GM12878 (cell line): ENCODE results near the gene PPP1R14B. TPM values are rescaled to one million over a fixed set of nuclear protein-coding genes. Genes with fewer than 3 reads are reported as not detected.
A peak's percentile ranks its signal among the peaks of the same experiment; 100 is the strongest.

Experiments
- ATF7 ChIP-seq: fragments of 450-650 bp; IDR thresholded peaks from 2 replicates; pipeline ENCODE4 v1.6.1; 2016; ENCODE audit warnings: low read depth, mild to moderate bottlenecking
- BCL3 ChIP-seq: IDR thresholded peaks from 2 replicates; pipeline ENCODE4 v1.6.1; 2011; ENCODE audit warnings: borderline replicate concordance, low read depth, mild to moderate bottlenecking, moderate library complexity, low read length; ENCODE audit not compliant: insufficient read depth, poor library complexity, severe bottlenecking
- CBX5 ChIP-seq: sonication (generic); IDR thresholded peaks from 2 replicates; pipeline ENCODE4 v1.6.1; 2016; ENCODE audit warnings: low read depth, moderate library complexity, mild to moderate bottlenecking, inconsistent platforms
- CHD2 ChIP-seq: IDR thresholded peaks from 2 replicates; pipeline ENCODE4 v1.6.1; 2011; ENCODE audit warnings: low read depth, low read length, improper control_type of control experiment, borderline replicate concordance
- CTCF ChIP-seq, 3 experiments: IDR thresholded peaks in 2 of 3; conservative IDR thresholded peaks in 1 of 3; 2 replicates each; pipeline ENCODE4 v1.5.1; 2011; ENCODE audit warnings: low read depth in 3 of 3, low read length in 3 of 3, mild to moderate bottlenecking in 3 of 3, control low read depth in 2 of 3, moderate library complexity in 2 of 3, inconsistent platforms in 1 of 3, mixed read lengths in 1 of 3; ENCODE audit not compliant: control insufficient read depth in 2 of 3, insufficient read depth in 1 of 3; ENCODE audit errors: extremely low read depth in 1 of 3
- E4F1 ChIP-seq: fragments of 450-650 bp; IDR thresholded peaks from 2 replicates; pipeline ENCODE4 v1.6.1; 2018; ENCODE audit warnings: borderline replicate concordance, mild to moderate bottlenecking; ENCODE audit not compliant: partially characterized antibody
- FOXK2 ChIP-seq: fragments of 450-650 bp; IDR thresholded peaks from 2 replicates; pipeline ENCODE4 v1.6.1; 2017; ENCODE audit warnings: mild to moderate bottlenecking, moderate library complexity
- HDAC2 ChIP-seq: fragments of 200-600 bp; sonication (generic); IDR thresholded peaks from 2 replicates; pipeline ENCODE4 v1.6.1; 2017
- IRF4 ChIP-seq: IDR thresholded peaks from 2 replicates; pipeline ENCODE4 v1.6.1; 2011; ENCODE audit warnings: low read depth, low read length
- NFYA ChIP-seq: IDR thresholded peaks from 2 replicates; pipeline ENCODE4 v1.6.1; 2011; ENCODE audit warnings: low read depth, mild to moderate bottlenecking, low read length, improper control_type of control experiment, borderline replicate concordance
- NKRF ChIP-seq: fragments of 450-650 bp; conservative IDR thresholded peaks from 2 replicates; pipeline ENCODE4 v1.6.1; 2017; ENCODE audit warnings: mild to moderate bottlenecking, moderate library complexity
- PML ChIP-seq: IDR thresholded peaks from 2 replicates; pipeline ENCODE4 v1.6.1; 2012; ENCODE audit warnings: low read length, inconsistent platforms
- RB1 ChIP-seq: fragments of 450-650 bp; formaldehyde crosslinking; IDR thresholded peaks from 2 replicates; pipeline ENCODE4 v1.6.1; 2017; ENCODE audit warnings: mild to moderate bottlenecking, borderline replicate concordance
- RELA ChIP-seq: fragments of 450-650 bp; IDR thresholded peaks from 2 replicates; pipeline ENCODE4 v1.8.0; 2014; ENCODE audit warnings: borderline replicate concordance; ENCODE audit not compliant: partially characterized antibody
- WRNIP1 ChIP-seq: IDR thresholded peaks from 2 replicates; pipeline ENCODE4 v1.6.1; 2011; ENCODE audit warnings: low read depth, low read length, improper control_type of control experiment, borderline replicate concordance
- ZBTB40 ChIP-seq: fragments of 450-650 bp; IDR thresholded peaks from 2 replicates; pipeline ENCODE4 v1.6.1; 2016; ENCODE audit warnings: mild to moderate bottlenecking, moderate library complexity, borderline replicate concordance
- polyA plus RNA-seq, 11 experiments: library from polyadenylated mRNA; depleted of rRNA in 4 of 11; unstranded in 6 of 11; stranded (reverse) in 5 of 11; fragments of >200 nt; fragmentation: Nextera tagmentation in 4 of 11; fragmentation: Illumina TruSeq in 1 of 11; extraction: Ambion mirVana in 4 of 11; extraction: Trizol in 1 of 11; gene quantifications; 1 replicate in 1 of 11; 2 replicates in 10 of 11; pipeline versions ENCODE4 v1.2.1 to v1.2.3, GENCODE V29; 2011 to 2016; ENCODE audit warnings: inconsistent platforms in 2 of 11, missing spikeins in 2 of 11, low read depth in 1 of 11
- total RNA-seq, 4 experiments: library from RNA; depleted of rRNA in 3 of 4; stranded (reverse); fragments of >200 nt in 3 of 4; fragmentation: Illumina TruSeq in 1 of 4; extraction: Trizol in 1 of 4; gene quantifications; 2 replicates each; pipeline versions ENCODE4 v1.2.1 to v1.2.3, GENCODE V29; 2013 to 2021

PPP1R14B gene
- total and polyA plus RNA-seq, 10 of the 15 experiments (the other 5 are each of a cell fraction or from before 2014, with no cell fraction given), result 8.4 to 283 (median 124) TPM

- TF ChIP-seq ZBTB40, result no peak
- TF ChIP-seq BCL3, result no peak
- TF ChIP-seq HDAC2, result no peak
- TF ChIP-seq CTCF (IDR thresholded peaks at IDR 0.05 in 2 of 3, conservative IDR thresholded peaks at IDR 0.05 in 1 of 3; ENCODE audit: control insufficient read depth in 2 of 3, extremely low read depth in 1 of 3, insufficient read depth in 1 of 3, low read depth in 3 of 3, low read length in 3 of 3), result no peak
- TF ChIP-seq IRF4, result no peak
- no peak for TF ChIP-seq CBX5
- no peak for TF ChIP-seq WRNIP1
- TF ChIP-seq RELA, result peak; percentile 74
- no peak for TF ChIP-seq NFYA
- peak; percentile 93 for TF ChIP-seq NKRF
- peak; percentile 75; the same call in 1 of the 2 replicates for TF ChIP-seq RB1
- no peak; the same call in 1 of the 2 replicates for TF ChIP-seq CHD2
- no peak for TF ChIP-seq PML
- 0 out of 2 replicates have a peak, but pooled peaks have one; percentile 2 for TF ChIP-seq ATF7
- TF ChIP-seq E4F1, result no peak
- TF ChIP-seq FOXK2, result no peak
Observed at GRCh38 chr11:64284962-64285884, 38.5 kb upstream of the PPP1R14B start, which contains the start of gene GPR137 (continued).
